ENCODE data around the gene SLAMF8.

DNA sequence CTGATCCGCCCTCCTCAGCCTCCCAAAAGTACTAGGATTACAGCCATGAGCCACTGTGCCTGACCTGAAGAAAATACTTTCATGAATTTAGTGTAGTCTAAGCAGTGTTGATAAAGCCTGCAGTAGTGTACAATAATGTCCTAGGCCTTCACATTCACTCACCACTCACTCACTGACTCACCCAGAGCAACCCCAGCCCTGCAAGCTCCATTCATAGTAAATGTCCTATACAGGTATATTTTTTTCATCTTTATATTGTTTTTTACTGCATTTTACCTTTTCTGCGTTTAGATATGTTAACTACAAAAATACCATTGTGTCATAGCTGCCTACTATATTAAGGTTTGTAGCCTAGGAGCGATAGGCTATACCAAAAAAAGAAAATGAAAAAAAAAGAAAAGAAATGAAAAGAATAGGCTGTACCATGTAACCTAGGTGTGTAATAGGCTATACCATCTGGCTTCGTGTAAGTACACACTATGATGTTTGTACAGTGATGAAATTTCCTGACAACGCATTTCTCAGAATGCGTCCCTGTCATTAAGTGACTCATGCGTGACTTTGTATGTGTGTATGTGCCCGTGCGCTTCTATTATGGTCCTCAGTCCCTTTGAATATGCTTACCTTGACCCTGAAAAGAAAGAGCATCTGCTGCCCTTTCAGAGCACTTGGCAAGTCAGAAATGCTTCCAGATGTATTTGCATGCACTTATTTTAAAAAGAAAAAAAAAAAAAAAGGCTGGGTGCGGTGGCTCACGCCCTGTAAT lies 9.2 kb upstream of the SLAMF8 start:
- TF ChIP-seq, protein P1, sequence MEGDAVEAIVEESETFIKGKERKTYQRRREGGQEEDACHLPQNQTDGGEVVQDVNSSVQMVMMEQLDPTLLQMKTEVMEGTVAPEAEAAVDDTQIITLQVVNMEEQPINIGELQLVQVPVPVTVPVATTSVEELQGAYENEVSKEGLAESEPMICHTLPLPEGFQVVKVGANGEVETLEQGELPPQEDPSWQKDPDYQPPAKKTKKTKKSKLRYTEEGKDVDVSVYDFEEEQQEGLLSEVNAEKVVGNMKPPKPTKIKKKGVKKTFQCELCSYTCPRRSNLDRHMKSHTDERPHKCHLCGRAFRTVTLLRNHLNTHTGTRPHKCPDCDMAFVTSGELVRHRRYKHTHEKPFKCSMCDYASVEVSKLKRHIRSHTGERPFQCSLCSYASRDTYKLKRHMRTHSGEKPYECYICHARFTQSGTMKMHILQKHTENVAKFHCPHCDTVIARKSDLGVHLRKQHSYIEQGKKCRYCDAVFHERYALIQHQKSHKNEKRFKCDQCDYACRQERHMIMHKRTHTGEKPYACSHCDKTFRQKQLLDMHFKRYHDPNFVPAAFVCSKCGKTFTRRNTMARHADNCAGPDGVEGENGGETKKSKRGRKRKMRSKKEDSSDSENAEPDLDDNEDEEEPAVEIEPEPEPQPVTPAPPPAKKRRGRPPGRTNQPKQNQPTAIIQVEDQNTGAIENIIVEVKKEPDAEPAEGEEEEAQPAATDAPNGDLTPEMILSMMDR (conservative IDR thresholded peaks at IDR 0.05 in 1 of 2, IDR thresholded peaks at IDR 0.05 in 1 of 2; ENCODE audit: extremely low read depth in 1 of 2, insufficient read depth in 1 of 2, low read depth in 1 of 2, low read length in 2 of 2), result no peak
- TF ChIP-seq EZH2 (IDR thresholded peaks at IDR 0.05; ENCODE audit: borderline replicate concordance, low read length), result no peak

Measured in mammary epithelial cell (primary cell).